ENCODE measurements around the gene KCNIP4. TPM values are rescaled to one million over a fixed set of nuclear protein-coding genes. Genes with fewer than 3 reads are reported as not detected.

KCNIP4 gene
- total and polyA plus RNA-seq, 2 experiments from 2014 or later = 0.14 to 0.63 TPM

GRCh38 chr4:20857081-20857480 is 1091.5 kb downstream of the KCNIP4 start:
- Histone ChIP-seq H3K27me3 (ENCODE audit: insufficient read depth) (no peaks in the 10 kb centered on the region), H3K9me2 (ENCODE audit: insufficient read depth) (no peaks in the 10 kb centered on the region), H3K27ac (ENCODE audit: low read depth) (no peak overlapping the region), H2AFZ (no peak overlapping the region), H4K20me1 (replicated peaks; ENCODE audit: insufficient read depth) (no peaks in the 10 kb centered on the region), H3K4me2 (no peak overlapping the region), H3K36me3 (ENCODE audit: insufficient read depth) (no peaks in the 10 kb centered on the region), H3F3A (replicated peaks; ENCODE audit: low read depth) (no peaks in the 10 kb centered on the region), H3K4me3 (no peak overlapping the region), H3K4me1 (ENCODE audit: insufficient read depth) (no peaks in the 10 kb centered on the region), H3K79me2 (replicated peaks; ENCODE audit: insufficient read depth) (no peaks in the 10 kb centered on the region)
- ATAC-seq (no peak), DNase-seq (ENCODE audit: low spot score) (no peak)
- Mint-ChIP-seq H3K4me3 (no peak overlapping the region), H3K9me3 (peaks cover 9% of the 10 kb centered on the region; the same call in 2 of the 3 replicates), H3K36me3 (ENCODE audit: low read depth) (peaks cover under 1% of the 10 kb centered on the region; the same call in 1 of the 3 replicates), H3K27ac (no peak overlapping the region), H3K4me1 (no peaks in the 10 kb centered on the region), H3K27me3 (ENCODE audit: insufficient read depth, low read depth, poor library complexity) (no peaks in the 10 kb centered on the region)
- TF ChIP-seq EZH2phosphoT487 (IDR thresholded peaks at IDR 0.05; ENCODE audit: unreplicated experiment) = no peak
- TF ChIP-seq POLR2AphosphoS5 (IDR thresholded peaks at IDR 0.05; ENCODE audit: low read depth) = no peak
- TF ChIP-seq, protein P1, sequence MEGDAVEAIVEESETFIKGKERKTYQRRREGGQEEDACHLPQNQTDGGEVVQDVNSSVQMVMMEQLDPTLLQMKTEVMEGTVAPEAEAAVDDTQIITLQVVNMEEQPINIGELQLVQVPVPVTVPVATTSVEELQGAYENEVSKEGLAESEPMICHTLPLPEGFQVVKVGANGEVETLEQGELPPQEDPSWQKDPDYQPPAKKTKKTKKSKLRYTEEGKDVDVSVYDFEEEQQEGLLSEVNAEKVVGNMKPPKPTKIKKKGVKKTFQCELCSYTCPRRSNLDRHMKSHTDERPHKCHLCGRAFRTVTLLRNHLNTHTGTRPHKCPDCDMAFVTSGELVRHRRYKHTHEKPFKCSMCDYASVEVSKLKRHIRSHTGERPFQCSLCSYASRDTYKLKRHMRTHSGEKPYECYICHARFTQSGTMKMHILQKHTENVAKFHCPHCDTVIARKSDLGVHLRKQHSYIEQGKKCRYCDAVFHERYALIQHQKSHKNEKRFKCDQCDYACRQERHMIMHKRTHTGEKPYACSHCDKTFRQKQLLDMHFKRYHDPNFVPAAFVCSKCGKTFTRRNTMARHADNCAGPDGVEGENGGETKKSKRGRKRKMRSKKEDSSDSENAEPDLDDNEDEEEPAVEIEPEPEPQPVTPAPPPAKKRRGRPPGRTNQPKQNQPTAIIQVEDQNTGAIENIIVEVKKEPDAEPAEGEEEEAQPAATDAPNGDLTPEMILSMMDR (conservative IDR thresholded peaks at IDR 0.05; ENCODE audit: low read depth in 2 of 2) = no peak
- no peak for TF ChIP-seq ZNF331 (CRISPR knock-in tag; IDR thresholded peaks at IDR 0.05; ENCODE audit: low read depth)
- TF ChIP-seq, protein P2, sequence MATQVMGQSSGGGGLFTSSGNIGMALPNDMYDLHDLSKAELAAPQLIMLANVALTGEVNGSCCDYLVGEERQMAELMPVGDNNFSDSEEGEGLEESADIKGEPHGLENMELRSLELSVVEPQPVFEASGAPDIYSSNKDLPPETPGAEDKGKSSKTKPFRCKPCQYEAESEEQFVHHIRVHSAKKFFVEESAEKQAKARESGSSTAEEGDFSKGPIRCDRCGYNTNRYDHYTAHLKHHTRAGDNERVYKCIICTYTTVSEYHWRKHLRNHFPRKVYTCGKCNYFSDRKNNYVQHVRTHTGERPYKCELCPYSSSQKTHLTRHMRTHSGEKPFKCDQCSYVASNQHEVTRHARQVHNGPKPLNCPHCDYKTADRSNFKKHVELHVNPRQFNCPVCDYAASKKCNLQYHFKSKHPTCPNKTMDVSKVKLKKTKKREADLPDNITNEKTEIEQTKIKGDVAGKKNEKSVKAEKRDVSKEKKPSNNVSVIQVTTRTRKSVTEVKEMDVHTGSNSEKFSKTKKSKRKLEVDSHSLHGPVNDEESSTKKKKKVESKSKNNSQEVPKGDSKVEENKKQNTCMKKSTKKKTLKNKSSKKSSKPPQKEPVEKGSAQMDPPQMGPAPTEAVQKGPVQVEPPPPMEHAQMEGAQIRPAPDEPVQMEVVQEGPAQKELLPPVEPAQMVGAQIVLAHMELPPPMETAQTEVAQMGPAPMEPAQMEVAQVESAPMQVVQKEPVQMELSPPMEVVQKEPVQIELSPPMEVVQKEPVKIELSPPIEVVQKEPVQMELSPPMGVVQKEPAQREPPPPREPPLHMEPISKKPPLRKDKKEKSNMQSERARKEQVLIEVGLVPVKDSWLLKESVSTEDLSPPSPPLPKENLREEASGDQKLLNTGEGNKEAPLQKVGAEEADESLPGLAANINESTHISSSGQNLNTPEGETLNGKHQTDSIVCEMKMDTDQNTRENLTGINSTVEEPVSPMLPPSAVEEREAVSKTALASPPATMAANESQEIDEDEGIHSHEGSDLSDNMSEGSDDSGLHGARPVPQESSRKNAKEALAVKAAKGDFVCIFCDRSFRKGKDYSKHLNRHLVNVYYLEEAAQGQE (IDR thresholded peaks at IDR 0.05; ENCODE audit: unreplicated experiment) = no peak
- TF ChIP-seq, protein P3, sequence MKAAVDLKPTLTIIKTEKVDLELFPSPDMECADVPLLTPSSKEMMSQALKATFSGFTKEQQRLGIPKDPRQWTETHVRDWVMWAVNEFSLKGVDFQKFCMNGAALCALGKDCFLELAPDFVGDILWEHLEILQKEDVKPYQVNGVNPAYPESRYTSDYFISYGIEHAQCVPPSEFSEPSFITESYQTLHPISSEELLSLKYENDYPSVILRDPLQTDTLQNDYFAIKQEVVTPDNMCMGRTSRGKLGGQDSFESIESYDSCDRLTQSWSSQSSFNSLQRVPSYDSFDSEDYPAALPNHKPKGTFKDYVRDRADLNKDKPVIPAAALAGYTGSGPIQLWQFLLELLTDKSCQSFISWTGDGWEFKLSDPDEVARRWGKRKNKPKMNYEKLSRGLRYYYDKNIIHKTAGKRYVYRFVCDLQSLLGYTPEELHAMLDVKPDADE (IDR thresholded peaks at IDR 0.05) = no peak
- no peak for TF ChIP-seq JUNB (IDR thresholded peaks at IDR 0.05; ENCODE audit: unreplicated experiment)
- no peak for TF ChIP-seq EZH2 (IDR thresholded peaks at IDR 0.05; ENCODE audit: low read depth, unreplicated experiment)
- TF ChIP-seq ZNF462 (CRISPR knock-in tag; IDR thresholded peaks at IDR 0.05) = no peak
- no peak for TF ChIP-seq STAT1 (IDR thresholded peaks at IDR 0.05; ENCODE audit: unreplicated experiment)
- TF ChIP-seq NANOG (IDR thresholded peaks at IDR 0.05; ENCODE audit: borderline replicate concordance) = no peak
- no peak for TF ChIP-seq ZNF114 (CRISPR knock-in tag; IDR thresholded peaks at IDR 0.05)
